HG02870 (cell line): ENCODE measurements around the gene MORN4.

Experiments
- ATAC-seq: cut with Tn5 transposase; IDR thresholded peaks from one replicate; pipeline ENCODE4 v1.9.1; 2021; ENCODE audit warnings: mild to moderate bottlenecking, moderate library complexity; ENCODE audit not compliant: unreplicated experiment

Gene MORN4

DNA sequence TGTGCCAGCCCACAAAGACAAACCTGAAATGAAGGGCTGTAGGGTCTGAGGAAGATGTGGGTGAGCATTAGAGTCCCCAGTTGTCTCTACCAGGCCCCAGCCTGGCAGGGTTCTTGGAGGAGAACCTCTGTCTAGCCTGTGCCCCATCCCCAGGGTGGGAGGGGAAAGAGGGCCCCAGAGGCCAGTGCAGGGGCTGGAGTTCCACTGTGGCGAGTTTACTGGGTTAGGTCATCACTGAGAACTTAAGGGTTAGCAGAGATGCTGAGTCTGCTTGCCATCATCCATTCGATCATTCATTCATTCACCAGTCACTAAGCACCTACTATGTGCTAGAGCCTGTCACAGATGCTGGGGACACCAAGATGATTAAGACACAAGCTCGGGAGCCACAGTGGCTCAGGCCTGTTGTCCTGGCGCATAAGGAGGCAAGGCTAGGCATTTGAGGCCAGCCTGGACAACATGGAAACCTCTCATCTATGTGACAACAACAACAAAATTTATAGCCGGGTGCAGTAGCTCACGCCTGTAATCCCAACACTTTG is 58.1 kb downstream of the MORN4 start:
- ATAC-seq = no peak

DNA sequence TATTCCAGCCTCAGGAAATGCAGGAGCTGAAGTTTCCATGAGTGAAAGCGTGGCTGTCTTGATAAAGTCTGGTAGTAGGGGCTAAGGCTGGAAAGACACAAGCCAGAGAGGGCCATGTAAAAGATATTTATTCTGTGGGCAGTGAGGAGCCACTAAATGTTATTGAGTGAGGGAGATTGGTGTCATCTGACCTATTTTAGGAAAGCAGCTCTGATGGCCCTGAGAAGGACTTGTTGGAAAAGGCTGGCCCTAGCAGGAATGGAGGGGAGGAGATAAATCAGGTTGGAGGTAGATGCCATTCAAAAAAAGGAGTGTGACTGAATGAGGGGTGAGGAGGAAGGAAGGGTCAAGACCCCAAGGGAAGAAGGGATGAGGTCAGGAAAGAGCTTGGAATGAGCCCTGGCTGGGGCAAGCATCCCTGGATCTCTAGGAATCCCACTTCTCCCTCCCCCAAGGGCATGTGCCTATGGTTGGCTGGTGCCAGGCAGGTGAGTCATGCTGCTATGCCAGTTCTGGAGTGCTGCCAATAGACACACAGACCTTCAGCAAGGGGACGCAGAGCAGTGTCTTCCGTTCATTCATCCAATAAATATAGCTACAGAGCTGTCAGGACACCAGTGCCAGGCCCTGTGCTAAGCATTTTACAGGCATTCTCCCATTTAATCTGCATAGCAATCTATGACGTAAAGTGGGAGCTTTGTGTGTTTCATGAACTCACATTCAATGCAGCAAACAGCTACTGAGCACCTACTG is 58.8 kb downstream of the MORN4 start:
- ATAC-seq = no peak

DNA sequence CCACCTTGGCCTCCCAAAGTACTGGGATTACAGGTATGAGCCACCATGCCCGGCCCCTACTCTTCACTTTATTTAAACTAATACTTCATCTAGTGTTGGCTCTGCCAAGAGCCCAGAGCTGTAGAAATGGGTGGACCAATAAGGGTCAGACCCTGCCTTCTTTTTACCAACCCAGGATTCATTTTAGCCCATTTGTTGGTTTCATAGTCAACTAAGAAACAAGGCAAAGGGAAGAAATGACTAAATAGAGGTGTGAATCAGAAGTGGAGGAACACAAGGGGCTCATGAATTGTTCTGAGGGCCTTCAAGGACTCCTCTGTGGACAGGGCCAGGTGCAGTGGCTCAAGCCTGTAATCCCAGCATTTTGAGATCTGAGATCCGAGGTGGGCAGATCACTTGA is 59.6 kb downstream of the MORN4 start:
- no peak for ATAC-seq

DNA sequence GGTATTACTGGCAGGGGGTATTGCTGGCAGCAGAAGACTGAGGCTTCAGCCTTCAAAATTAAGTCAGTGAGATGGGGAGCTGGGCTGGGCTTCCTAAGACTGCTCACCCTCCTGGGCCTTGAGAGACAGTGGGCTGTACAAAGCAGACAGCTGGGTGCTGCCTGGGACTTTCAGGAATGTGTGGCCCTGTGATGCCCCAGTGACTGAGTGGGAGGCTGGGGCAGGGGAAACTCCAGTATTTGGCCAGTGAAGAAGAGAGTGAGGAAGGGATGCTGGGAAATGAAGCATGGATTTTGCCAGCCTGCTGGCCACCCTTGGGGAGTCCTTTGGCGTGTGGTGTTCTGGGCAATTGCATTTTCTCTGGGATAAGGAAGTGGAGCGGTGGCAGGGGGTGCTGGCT is 60.3 kb downstream of the MORN4 start:
- ATAC-seq = no peak

DNA sequence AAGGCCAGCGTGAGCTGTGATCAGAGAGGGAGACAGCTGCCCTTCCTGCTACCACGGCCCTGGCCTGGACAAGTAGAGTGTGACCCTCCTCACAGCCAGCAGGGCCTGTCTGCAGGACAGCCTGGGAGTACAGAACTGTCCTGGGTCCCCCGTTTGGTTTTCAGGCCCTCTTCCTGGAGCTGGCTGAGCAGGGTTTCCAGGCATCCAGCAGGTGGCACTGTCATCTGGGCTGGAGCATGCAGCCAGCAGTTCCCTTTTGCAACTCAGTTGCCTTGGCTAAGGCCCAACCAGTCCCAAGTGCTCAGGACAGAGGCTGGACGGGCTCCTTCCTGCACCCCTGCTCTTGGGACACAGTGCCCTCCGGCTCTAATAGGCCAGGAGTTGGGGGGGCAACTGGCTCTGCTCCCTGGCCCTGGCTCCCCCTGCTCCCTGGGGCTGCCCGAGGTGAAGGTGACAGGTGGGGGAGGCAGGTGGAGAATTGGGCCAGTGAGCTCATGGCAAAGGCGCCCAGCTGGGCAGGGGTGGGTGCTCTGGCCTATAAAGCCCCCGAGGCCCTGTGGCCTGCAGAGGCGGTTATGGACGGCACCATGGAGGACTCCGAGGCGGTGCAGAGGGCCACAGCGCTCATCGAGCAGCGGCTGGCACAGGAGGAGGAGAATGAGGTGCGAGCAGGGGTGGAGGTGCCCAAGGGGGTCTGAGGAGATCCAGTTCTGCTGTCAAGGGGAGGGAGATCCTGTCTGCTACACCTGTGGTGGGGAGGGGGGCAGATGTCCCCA is 60.9 kb downstream of the MORN4 start, which contains the start of gene ANKRD2:
Gene ANKRD2 (plus strand): TSS at position 566 of the 776 bp plus-strand sequence. CDS start 10 bp downstream, at position 576.
- no peak for ATAC-seq

DNA sequence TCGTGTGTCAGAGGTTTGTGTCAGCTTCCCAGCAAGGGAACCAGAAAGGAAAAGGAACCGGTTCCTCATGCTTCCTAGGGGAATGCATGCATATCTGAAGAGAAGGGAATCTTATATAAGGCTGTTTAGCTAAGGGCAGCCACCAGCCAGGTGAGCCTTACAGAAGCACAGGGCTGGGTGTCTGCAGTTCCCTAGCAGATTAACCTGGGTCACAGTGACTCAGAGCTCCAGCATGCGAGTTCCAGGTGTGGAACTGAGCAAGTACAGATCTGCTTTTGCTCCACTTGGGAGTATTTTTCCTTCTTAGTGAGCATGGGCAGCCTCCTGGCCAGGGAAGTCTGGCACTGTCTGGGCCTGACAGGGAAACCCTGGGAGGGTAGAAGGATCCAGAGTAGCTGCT is 61.7 kb downstream of the MORN4 start:
- ATAC-seq = no peak

DNA sequence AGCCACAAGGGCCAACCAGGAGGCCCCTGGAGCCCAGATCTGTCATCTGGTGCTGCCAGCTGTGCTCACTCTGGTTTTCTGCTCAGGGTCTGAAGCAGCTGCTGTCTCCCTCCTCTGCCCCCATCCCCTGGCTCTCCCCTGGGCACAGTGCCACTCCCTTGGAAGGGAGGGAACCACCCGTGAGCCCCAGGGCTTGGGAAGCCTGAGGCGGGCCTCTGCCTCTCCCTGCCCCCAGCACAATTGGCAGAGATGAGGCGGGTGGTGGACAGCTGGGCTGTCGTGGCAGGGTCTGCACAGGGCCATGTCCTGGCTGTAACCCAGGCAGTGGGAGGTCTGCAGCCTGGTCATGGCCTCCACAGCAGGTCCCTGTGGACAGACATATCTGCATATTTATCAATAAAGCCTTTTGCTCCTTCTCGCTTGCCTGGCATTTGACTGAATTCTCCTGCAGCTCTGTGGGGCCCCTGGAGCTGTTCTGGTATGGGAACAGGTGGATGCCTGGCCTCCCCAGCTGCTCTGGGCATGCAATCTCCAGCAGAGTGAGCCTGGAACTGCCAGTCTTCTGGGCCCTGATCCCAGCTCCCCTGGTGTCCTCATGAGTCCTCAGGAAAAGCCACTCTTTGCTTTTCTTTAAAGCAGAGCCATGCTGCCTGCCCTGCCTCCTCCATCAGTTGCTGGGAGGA is 62.4 kb downstream of the MORN4 start:
- no peak for ATAC-seq

DNA sequence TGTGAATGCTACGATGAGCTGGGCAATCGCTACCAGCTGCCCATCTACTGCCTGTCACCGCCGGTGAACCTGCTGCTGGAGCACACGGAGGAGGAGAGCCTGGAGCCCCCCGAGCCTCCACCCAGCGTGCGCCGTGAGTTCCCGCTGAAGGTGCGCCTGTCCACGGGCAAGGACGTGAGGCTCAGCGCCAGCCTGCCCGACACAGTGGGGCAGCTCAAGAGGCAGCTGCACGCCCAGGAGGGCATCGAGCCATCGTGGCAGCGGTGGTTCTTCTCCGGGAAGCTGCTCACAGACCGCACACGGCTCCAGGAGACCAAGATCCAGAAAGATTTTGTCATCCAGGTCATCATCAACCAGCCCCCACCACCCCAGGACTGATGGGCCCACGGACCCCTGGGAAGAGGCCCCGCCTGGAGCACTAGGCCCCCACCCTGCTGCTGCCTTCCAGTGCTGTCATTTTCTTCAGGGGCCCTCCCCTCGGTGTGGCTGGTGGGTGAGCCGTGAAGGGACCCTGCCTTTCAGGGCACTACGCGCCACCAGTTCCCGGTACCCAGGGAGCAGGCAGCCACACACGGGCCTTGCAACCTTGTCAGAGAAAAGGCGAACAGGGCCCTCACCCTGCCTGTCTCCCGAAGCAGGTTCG is 63.0 kb downstream of the MORN4 start:
- no peak for ATAC-seq

DNA sequence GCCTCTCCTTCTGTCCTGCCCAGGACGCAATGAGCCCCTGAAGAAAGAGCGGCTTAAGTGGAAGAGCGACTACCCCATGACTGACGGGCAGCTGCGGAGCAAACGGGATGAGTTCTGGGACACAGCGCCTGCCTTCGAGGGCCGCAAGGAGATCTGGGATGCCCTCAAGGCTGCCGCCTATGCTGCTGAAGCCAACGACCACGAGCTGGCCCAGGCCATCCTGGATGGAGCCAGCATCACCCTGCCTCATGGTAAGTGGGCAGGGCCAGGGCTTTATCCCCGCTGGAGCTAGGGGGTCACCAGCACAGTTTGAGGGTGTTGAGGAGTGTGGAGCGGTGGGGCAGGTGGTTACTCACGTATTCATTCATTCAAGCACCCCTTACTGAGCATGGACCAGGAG is 65.4 kb downstream of the MORN4 start:
- ATAC-seq = no peak

DNA sequence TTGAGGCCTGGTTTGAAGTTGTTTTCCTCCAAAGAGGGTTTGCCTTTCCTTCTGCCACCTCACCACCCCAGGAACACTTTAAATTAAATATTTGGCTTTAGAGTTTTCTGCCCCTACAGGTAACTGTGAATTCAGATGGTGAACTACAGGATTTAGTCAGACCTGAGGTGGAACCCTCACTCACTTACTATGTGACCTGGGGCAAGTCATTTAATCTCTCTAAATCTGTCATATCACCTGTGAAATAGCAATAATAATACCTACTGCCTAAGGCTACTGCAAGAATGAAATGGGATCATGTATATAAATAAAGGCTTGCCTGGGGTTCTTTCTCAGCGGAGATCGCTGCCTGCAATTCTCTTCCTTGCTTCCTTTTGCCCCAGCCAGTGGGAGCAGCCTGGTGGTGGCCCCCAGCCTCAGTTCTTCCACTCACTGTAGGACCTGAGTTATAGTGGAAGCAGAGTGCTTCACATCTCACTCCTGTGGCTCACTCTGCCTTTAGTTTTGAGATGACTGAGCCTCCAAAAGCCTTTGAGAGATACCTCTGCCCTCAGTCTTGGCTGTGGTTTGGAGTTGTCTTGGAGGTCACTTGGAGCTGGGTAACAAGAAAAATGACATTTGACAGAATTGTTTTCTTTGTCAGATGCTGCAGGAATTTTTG is 66.8 kb downstream of the MORN4 start:
- ATAC-seq = no peak

DNA sequence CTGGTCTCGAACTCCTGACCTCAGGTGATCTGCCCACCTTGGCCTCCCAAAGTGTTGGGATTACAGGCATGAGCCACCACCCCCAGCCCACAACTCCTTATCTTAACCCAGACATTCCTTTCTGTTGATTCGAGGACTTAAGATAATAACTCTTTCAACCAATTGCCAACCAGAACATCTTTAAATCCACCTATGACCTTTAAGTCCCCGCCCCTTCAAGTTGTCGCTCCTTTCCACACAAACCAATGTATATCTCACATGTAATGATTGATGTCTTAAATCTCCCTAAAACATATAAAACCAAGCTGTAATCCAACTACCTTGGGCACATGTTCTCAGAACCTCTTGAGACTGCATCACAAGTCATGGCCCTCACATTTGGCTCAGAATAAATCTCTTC is 68.5 kb downstream of the MORN4 start:
- no peak for ATAC-seq
